Anterior cingulate cortex (tissue), 58 donors: ENCODE data around the gene SLC6A3.

Experiments
- DNase-seq, 58 donors: peaks; one replicate each; lab custom pipeline; 2025; lab: John Stamatoyannopoulos, UW

Gene SLC6A3

DNA sequence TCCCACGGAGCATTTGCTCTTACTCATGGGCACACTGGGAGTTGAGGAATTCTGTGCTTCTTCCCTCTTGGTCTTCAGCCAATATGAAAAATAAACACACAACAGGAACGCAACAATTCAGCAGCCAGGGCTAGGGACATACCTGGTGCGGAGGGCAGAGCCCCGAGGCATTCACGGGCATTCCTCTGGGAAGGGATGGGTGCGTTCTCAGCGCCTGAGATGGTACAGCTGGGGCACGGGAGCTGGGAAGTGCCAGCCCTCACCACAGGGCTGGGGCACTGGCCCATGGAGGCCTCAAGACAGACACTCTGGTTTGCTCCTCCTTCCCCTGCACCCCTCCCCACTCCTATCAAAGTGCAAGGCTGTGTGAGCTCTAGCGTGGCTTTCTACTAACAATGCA lies 2.1 kb downstream of the SLC6A3 start:
- DNase-seq, result no peak

GRCh38 chr5:1442222-1443145 lies 2.8 kb downstream of the SLC6A3 start:
- DNase-seq, result no peak

DNA sequence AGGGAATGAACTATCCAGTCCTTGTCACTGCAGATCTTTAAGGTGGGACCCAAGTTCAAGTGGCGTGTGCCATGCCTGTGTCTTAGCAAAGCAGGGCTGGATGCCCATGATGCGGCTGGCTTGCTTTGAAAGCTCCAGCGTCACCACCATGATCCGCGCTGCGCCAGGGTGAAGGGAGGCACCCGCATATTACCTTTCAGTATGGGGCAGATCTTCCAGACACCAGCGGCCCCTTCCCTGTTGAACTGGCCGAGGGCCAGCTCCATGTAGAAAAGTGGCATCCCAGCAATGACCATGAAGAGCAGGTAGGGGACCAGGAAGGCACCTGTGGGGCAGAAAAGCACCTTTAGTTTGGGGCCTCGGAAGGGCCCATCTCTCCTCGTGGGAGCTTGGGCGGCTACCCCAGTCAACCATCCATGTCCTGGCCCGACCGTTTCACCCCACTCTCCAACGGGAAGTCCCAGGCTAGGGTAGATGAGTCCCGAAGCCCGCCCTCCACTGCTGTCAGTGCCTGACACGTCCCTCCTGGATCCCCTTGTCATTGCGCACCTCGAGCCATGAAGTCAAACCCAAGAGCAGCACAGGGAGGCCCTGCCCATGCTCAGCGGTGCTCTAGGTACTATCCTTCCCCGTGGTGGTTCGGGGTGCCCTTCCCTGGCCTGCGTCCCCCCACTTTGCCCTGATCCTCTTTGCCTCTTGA lies 3.9 kb downstream of the SLC6A3 start:
- DNase-seq, result no peak

DNA sequence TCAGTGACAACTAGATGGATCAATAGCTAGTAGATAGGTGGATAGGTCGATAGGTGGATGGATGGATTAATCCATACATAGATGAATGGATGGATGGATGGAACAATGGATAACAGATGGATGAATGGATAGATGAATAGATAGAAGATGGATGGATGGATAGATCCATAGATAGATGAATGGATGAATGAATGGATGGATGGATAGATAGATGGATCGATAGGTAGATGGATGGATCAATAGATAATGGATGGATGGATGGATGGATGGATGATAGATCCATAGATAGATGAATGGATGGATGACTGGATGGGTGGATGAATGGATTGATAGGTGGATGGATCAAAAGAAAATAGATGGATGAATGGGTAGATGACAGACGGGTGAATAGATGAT lies 5.1 kb downstream of the SLC6A3 start:
- DNase-seq, result no peak

GRCh38 chr5:1439388-1440097 lies 5.7 kb downstream of the SLC6A3 start:
- DNase-seq, result no peak

DNA sequence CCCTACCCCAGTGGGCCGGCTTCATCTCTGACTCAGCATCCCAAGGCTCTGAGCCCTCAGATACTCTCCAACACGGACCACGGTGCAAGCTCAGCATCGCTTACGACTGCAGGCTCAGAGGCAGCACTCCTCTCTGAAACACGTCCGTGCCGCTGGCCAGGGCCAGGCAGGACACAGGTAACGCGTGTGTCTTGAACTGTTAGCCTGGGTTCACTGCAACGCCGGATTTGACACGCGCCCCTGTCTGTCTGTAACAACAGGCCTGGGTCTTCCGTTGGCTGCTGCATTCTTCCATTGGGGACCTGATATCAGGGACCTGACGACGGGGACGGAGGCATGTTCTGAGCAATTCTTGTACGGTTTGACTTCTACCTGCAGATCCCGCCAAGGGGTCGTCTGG lies 6.4 kb downstream of the SLC6A3 start:
- no peak for DNase-seq

GRCh38 chr5:1437876-1438559 lies 7.2 kb downstream of the SLC6A3 start:
- DNase-seq, result no peak

DNA sequence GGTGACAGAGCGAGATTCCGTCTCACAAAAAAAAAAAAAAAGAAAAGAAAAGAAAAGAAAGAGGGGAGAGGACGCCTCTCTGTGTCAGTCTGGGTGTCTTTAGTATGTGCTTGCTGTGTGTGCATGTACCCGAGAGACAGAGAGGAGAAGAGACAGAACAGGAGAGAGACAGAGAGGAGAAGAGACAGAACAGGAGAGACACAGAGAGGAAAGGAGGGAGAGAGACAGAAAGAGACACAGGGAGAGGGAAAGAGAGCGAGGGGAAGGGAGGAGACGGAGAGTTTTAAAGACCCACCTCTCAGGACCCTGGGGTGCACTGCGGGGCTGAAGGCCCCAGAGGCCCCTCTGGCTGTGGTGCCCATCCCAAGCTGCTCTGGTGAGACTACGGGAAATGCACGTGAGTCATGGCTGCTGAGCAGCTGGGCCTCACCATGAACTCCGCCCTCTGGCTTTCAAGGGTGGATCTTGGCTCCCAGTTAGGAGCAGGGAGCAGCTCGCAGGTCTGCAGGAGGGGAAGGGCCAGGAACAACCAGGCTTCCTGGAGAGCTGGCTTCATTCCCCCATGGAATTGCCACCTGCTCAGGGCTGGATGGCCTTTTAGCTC lies 7.9 kb downstream of the SLC6A3 start:
- no peak for DNase-seq

GRCh38 chr5:1436681-1437080 lies 8.6 kb downstream of the SLC6A3 start:
- no peak for DNase-seq

- no peak for DNase-seq
These were observed 9.2 kb downstream of the SLC6A3 start for GRCh38 chr5:1436036-1436435.

DNA sequence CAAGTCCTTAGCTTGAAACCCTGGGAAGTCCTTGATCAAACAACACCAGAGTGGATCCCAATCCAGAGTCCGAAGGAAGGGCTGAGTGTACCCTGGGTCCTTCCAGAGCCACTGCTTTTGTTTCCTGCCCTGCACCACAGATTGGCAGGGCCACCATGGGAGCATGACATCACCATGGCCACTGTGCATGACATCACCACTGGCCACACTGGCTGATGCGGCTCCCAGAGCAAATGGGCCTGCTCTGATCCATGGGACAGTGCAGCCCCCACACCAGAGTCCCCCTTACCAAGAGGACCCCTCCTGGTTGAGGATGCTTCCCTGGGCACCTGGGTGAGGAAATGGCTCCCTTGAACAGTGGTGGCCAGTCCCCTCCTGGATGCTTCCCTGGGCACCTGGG lies 9.9 kb downstream of the SLC6A3 start:
- DNase-seq, result no peak

DNA sequence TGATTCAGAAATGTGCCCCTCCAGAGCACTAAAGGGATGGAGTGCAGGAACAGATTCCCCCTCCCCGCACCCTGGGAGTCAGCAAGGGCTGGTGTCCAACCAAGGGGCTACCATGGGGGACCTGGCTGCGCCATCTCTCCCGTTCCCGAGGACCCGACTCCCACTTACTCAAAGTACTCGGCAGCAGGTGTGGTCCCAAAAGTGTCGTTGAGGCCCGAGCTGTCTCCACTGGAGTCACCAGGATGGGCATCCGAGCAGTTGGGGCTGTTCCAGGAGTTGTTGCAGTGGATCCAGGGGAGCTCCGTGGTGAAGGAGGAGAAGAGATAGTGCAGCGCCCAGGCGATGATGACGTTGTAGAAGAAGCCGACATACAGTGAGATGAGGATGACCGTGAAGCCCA lies 12.9 kb downstream of the SLC6A3 start:
- DNase-seq, result no peak

DNA sequence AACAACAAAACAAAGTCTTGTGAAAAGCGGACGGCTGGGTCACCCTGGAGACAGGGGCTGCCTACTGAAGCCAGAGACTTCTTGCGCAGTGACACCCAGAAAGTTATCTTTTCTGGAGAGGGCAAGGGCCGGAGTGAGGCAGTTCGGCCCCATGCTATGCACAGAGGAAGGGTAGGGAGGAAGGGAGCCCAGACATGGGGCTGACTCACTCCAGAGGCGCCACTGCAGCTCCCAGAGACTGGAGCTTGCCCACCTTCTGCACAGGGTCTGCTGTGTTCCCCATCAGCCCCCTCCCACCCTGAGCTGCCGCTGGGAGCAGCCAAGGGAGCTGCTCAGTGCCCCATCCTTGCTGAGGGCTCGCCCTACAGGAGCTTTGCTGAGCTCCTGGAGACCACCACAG lies 13.3 kb downstream of the SLC6A3 start:
- no peak for DNase-seq

DNA sequence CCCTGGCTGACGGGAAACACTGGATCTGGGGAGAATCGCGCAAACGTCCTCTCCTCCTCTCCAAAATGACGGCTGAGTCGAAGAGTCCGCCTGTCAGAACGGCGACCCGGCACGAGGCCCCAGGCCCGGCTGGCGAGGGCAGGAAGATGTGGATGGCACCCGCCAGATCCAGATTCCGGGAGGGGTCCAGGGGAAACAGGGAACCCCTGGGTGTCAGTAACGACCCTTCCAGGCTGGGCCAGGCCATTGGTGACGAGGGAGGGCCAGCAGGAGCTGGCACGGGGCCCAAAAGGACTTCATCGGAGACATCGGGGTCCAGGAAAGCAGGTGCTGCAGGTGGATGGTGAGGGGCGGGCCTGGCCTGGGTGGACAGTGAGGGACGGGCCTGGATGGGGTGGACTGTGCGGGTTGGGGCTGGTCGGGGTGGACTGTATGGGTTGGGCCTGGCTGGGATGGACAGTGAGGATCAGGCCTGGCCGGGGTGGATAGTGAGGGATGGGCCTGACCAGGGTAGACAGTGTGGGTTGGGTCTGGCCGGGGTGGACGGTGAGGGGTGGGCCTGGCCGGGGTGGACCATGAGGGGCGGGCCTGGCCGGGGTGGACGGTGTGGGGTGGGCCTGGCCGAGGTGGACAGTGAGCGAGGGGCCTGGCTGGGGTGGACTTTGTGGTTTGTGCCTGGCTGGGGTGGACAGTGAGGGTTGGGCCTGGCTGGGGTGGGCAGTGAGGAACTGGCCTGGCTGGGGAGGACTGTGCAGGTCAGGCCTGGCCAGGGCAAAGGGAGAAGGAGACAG lies 14.0 kb downstream of the SLC6A3 start:
- DNase-seq, result no peak

GRCh38 chr5:1430121-1430795 lies 15.0 kb downstream of the SLC6A3 start:
- no peak for DNase-seq

DNA sequence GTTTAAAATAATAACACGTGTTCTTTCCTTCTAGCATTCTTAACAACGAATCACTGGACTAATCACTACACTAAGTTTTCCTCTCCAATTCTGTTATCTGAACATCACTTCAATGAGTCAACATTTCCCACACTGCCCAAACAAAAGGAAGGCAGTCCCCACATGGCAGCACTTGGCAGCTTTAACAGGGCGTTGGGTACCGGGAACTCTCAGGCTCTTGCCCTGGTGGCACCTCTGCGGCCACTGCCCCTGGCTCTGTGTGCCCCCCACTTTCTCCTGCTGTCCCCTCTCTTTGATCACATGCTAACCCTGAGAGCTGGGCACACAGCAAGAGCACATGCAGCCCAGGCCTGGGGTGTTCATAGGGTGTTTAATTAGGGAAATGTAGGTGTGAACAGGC lies 15.7 kb downstream of the SLC6A3 start:
- DNase-seq, result no peak

GRCh38 chr5:1429066-1429465 lies 16.2 kb downstream of the SLC6A3 start:
- DNase-seq, result no peak

DNA sequence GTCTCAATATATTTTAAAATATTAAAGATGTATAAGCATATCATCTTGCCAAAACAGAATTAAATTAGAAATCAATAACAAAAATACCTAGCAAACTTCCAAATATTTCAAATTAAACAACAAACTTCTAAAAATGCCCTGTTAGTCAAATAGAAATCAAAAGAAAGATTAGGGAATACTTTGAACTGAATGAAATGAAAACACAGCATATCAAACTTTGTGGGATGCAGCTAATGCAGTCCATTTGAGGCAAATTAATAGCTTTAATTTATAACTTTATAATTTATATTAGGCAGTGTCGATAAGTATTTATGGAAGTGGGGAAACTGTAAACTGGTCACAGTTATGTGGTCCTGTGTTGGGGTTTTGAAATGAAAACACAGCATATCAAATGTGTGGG lies 17.1 kb downstream of the SLC6A3 start:
- no peak for DNase-seq

DNA sequence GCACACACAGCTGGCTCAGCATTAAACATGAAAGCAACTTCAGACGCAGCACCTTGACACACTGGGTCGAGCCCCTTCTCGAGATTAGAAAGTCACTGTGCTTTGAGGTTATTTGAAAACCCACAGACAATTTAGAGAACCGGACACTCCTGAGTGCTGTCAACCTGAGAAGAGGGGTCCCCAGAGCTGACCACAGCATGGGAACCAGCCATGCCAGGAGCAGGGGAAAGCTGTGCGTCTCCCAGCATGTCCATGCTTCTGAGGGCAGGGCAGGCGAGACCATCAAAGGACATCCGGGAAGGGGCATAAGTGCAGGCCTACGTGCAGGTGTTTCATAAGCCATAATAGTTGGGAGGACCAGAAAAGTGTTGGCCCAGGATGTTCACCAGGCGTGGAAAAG lies 20.5 kb downstream of the SLC6A3 start:
- DNase-seq, result no peak
